GM19395 (cell line): ENCODE results near the gene ME2.
"Not testable (repeated sequence)": the region's sequence is repeated elsewhere in the genome, so short reads cannot be mapped to it uniquely, and the experiment has no call there.

ENCODE experiments used
- ATAC-seq: cut with Tn5 transposase; IDR thresholded peaks from one replicate; pipeline ENCODE4 v1.9.1; 2021; ENCODE audit warnings: mild to moderate bottlenecking, moderate library complexity; ENCODE audit not compliant: unreplicated experiment

Gene ME2

DNA sequence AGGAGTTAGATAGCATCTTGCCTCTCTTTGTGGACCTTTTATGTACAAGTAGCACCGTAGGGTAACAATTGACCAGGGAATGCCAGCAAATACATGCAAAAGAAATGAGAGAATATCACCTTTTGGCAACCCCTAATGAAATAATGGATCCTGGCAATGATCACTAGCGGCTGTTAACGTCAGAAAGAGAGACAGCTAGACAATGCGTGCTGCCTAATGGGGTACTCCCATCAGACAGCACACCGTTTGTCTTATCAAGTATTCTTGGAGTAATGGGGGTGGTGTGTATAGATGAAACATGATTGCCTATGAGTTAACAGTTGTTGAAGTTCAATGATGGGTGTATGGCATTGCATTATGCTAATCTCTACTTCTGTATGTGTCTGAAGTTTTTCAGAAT is 90.5 kb downstream of the ME2 start:
- ATAC-seq = no peak

DNA sequence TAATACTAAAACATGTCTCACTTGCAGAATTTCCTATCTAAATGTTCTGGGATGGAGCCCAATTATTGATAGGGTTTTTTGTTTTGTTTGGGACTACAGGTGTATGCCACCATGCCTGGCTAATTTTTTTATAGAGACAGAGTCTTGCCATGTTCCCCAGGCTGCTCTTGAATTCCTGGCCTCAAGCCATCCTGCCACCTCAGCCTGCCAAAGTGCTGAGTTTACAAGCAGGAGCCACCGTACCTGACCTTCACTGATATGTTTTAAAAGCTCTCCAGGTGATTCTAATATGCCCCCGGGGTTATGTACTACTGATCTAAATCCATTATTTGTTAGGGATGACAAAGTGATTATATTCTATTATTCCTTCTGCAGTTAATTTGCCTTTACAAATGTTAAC is 91.1 kb downstream of the ME2 start:
- no peak for ATAC-seq

DNA sequence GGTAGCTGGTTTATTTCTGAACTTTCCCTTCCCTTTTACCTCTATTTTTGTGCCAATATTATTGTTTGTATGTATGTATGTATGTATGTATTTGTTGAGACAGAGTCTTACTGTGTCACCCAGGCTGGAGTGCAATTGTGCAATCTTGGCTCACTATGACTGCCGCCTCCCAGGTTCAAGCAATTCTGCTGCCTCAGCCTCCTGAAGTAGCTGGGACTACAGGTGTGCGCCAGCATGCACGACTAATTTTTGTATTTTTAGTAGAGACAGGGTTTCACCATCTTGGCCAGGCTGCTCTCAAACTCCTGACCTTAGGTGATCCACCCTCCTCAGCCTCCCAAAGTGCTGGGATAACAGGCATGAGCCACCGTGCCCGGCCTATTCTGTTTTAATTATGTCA is 93.5 kb downstream of the ME2 start:
- not testable (repeated sequence) for ATAC-seq

DNA sequence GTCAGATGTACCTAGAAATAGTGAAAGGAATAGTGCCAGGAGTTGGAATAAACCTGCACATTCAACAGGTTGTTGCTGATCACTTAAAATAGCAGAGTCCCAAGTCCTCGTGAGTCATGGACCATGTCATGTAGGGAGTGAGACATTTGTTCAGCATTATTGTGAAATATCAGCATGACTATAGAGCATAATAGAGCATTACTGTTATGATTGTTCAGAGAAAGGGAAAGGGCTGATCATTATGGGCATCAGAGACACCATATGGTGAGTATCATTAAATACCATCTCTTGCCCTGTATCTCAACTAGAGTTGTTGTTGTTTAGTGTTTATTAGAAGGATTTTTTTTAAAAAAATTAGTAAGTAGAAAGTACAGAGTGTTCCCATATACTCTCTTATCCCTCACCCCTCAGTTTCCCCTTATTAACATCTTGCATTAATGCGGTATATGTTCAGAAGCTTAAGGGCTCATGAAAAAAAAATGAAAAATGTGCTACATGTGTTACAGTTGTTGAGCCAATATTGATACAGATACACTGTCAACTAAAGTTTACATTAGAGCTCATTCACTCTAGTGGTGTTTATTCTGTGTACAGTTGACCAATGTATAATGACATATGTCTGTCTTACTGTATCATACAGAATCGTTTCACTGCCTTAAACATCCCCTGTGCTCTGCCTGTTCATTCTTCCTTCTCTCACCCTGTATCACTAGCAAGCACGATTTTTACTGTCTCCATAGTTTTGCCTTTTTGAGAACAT is 94.6 kb downstream of the ME2 start:
- ATAC-seq = no peak

DNA sequence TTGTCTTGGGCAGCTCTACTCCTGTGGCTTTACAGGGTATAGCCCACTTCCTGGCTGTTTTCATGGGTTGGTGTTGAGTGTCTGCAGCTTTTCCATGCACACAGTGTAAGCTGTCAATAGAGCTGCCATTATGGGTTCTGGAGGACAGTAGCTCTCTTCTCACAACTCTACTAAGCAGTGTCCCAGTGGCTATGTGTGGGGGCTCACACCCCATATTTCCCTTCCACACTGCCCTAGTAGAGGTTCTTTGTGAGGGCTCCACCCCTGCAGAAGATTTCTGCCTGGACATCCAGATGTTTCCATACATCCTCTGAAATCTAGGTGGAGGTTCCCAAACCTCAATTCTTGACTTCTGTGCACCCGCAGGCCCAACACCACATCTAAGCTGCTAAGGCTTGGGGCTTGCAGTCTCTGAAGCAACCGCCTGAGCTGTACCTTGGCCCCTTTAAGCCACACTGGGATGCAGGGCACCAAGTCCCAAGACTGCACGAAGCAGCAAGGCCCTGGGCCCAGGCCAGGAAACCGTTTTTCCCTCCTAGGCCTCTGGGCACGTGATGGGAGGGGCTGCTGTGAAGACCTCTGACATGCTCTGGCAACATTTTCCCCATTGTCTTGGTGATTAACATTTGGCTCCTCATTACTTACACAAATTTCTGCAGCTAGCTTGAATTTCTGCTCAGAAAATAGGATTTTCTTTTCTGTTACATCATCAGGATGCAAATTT is 98.3 kb downstream of the ME2 start:
- ATAC-seq = no peak

DNA sequence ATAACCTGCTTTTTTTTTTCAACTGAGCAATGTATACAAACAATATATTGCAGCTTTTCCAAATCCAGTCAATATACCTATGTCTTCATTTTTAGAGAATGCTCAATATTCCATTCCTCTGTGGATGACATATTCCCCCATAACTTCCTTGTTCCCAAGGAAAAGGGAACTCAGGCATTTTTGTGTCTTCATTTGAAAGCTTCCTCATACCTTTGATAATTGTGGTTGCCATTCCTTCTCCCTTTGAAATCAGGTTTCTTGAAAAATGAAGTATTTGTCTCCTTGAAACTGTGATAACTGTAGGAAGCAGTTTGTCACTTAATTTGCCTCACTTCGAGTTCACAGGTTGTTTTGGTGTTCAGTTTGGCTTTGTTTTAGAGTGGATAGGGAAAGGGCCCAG is 102.5 kb downstream of the ME2 start:
- ATAC-seq = no peak

DNA sequence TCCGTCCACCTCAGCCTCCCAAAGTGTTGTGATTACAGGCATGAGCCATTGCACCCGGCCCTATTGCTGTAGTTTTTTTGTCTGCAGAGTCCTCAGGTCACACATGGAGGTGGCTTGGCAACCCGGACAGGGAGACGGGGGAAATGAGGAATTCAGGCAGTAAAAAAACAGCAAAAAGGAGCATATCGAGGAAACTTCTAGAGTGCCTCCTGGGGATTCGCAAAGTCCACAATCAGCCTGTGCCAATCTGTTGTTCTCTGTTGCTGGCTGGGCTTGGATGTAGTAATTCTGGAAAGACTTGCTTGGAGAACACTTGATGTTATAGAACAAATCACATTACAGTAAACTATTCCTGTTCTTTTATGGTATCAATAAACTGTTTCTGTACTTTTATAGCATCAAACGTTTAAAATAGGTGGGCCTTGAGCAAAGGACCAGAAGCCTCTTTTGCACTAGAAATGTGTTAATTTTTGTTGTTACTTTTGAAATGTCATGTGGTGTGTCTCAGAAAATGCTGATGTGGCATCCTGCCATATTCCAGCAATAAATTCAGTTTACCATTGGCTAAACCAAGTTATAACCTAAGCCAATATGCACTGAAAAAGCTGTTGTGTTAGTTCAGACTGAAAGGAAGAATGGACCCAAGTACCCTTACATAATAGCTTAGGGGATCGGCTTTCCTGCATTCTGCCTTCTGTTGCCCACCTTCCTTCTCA is 103.3 kb downstream of the ME2 start:
- ATAC-seq = no peak

DNA sequence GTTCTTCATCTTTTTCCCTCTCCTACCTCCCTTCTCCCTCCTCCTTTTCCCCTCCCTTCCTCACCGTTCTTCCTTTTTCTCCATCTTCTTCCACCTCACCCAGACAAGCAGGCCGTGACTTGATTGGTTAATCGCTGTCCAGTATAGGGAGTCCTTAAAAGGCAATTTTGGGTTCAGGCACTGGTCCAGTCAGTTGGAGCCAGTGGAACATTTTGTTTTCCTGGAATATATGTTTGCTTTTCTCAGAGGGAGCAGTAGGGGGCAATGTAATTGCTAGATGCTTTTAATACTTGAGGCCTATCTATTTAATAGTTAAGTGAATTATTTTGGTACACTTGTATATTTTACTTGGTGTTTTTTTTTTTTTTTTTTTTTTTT is 103.9 kb downstream of the ME2 start:
- no peak for ATAC-seq

DNA sequence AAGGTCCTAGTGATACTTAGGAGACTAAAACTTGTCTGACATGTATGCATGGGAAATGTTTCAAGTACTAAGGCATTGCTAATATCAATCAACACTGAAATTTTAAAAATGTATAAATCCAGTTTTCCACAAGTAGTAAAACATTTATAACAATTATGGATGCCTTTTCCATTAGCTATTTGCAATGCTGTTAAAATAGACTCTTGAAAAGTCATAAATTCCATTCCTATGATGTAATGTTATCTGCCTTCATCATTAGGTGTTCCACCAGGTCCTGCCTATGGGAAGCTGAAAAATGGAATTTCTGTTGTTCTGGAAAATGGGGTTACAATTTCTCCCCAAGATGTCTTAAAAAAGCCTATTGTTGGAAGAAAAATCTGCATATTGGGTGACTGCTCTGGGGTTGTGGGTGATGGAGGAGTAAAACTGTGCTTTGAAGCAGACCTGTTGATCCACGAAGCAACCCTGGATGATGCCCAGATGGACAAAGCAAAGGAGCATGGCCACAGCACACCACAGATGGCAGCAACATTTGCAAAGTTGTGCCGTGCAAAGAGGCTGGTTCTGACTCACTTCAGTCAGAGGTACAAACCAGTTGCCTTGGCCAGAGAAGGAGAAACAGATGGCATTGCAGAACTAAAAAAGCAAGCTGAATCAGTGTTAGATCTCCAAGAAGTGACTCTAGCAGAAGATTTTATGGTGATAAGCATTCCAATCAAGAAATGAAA is 107.6 kb downstream of the ME2 start:
- ATAC-seq = no peak

DNA sequence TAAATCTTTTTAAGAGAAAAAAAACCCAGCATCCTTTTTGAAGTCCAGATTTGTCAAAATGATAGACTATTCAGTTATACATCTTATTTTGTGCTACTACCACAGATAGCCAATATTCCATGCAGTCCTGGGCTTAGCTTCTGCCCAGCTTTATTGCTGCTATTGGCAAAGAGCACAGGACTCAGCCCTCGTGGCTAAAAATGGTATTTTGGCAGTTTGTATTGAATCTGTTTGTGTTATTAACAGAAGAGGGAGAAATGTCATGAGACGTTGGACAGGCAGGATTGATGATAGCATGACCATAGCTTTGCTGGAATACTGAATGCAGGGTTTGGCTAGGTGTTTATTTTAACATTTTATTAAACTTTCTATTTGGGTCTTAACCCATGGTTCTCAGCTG is 108.3 kb downstream of the ME2 start:
- no peak for ATAC-seq

DNA sequence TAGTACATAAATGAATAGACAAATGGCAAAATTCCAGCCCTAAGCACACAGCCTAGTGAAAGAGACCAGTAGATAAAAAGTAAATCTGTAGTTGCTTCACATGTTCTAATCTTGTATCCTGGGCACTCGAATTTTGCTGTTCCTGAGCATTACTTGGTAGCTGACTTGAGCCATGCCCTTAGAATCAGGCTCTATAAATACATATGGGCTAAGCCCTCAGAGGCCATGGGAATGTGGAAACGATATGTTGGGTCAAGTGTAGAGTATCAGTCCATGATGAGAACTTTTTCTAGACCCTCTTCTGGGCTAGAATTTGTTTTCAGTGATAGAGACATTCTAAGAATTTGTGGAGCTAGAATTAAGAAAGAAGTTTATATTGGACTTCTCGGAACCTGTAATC is 110.8 kb downstream of the ME2 start:
- no peak for ATAC-seq

DNA sequence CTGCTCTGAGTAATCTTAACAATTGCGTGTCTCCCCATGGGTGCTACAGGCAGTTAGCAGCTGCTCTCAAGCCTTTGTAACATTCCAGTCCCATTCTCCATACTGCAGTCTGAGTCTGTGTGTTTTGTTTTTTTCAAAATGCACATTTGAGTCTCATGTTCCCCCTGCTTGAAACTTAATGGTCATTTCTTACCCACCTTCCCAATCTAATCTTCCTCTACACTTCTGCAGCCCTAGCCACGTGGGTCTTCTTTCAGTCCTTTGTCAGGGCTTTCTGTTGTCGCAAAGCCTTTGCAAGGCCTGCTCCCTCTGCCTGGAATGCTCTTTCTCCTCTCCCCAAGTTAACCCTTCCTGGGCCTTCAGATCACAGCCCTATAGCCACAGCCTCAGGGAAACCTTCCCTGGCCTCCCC is 113.4 kb downstream of the ME2 start:
- ATAC-seq = no peak

DNA sequence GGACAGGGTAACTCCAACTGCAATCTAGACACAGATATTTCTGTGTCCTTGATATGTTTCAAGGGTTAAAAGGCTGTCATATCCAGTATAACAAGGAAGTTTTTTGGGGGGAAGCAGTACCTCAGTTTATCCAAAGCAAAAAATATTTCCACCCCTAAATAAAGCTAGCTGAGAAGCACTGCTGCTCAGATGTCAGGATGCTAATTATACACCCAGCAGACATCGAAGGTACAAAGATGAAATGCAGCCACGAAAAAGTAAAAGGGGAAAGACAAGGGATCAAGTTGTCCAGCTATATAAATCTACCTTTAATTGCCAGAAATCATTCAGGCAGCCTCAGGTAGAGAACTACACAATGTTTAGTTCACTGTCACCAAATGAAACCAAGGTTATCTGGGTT is 115.1 kb downstream of the ME2 start:
- ATAC-seq = no peak

DNA sequence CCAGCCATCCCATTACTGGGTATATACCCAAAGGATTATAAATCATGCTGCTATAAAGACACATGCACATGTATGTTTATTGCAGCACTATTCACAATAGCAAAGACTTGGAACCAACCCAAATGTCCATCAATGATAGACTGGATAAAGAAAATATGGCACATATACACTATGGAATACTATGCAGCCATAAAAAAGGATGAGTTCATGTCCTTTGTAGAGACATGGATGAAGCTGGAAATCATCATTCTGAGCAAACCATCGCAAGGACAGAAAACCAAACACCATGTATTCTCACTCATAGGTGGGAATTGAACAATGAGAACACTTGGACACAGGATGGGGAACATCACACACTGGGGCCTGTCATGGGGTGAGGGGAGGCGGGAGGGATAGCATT is 124.3 kb downstream of the ME2 start:
- not testable (repeated sequence) for ATAC-seq
